GM19351 (cell line): ENCODE data around the gene WNT4.

ENCODE experiments used
- ATAC-seq: cut with Tn5 transposase; IDR thresholded peaks from one replicate; pipeline ENCODE4 v1.9.1; 2021; ENCODE audit warnings: mild to moderate bottlenecking, moderate library complexity; ENCODE audit not compliant: unreplicated experiment

Gene WNT4

DNA sequence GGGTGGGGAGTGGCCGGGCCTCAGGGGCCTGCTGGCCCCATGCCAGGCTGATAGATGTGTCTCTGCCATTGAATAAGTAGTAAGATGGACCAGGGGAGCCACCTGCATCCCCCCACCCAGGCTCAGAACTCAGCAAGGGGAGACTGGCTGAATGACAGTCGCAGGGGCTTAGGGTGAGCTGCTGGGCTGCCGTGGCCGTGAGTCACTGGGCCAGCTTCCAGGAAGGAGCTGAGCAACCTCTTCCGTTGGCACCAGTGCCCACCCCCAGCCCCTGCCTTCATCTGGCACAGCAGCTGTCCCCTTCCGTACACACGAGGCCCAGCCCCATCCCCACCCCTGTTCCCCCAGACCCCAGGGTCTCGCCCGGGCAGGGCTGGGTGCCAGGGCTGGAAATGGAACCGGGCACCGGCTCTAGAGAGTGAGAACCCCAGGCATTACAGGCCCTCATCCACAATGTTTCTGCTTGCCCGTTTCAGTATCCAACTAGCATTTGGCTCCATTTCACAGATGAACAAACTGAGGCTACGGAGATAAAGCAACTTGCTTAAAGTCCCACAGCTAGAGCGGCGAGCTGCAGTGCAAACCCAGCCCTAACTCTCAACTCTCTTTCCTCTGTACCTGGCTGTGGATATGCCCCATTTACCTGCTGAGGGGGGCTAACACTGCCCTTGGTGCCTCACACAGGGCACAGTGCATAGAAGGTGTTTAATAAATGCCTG is 10.2 kb downstream of the WNT4 start:
- ATAC-seq, result no peak

DNA sequence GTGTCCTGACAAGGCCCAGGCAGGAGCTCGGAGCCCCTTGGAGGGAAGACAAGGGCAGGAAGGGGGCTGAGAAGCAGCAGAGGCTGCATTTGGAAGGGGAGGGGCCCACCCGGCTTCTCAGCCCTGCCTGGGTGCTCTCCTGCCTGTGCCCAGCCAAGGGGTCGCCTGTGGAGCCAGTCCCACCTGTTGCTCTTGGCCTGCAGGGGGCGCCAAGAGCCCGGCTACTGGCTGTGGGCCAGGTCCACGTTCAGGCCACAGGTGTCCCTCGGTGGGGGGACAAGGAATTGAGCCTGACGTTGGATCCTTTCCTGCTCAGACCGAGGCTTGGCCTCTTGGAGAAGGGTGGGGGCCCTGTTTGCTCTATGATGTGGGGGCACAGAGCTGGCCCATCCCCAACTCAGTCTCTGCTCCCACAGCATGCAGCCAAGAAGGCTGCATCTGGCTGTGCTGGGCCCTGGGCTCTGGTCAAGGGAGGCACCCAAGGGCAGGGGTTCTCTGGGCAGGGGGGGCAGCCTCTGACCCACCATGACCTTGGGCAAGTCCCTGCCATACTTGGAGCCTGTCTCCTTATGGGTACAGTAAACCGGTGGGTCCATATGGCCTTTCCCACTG is 10.9 kb downstream of the WNT4 start:
- ATAC-seq, result no peak

DNA sequence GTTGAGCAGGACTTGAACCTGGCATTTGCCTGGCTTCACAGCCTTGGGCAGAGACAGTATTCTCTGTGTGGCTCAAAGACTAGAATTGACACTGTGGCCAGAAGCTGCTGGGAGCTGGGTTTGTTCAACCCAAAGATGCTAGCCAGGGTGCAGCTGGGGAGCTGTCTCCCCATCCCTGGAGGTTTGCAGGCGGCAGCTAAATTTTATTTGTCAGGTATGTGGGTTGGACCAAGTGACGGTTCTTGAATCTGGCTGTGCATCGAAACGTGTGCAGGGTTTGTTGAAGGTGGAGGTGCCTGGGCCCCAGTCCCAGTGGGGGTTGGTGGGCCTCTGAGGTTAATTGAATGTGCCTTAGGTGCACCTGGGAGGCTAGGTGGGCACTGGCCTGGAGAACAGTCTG is 11.8 kb downstream of the WNT4 start:
- no peak for ATAC-seq

DNA sequence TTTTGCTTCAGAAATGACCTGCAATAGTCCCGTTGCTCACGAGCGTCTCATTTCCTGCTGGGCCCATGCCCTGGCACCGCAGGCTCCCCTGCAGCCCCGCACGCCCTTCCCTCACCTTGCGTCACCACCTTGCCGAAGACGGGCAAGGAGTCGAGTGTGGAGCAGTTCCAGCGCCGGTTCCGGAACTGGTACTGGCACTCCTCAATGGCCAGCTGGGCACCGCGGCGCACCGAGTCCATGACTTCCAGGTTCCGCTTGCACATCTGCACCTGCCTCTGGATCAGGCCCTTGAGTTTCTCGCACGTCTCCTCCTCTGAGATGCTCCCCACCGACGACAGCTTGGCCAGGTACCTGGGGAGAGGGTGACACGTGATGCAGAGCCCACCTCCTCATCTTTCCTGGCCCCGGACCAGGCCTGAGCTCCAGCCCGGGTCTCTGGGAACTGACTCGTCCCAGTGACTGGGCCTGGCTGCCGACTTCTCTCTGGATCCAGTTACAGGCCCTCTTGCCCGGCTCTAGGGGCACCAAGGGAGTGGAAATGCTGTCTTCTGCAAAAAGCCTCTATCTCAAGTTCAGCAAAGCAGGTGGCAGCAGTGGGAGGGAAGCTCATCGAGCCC is 13.3 kb downstream of the WNT4 start:
- no peak for ATAC-seq

DNA sequence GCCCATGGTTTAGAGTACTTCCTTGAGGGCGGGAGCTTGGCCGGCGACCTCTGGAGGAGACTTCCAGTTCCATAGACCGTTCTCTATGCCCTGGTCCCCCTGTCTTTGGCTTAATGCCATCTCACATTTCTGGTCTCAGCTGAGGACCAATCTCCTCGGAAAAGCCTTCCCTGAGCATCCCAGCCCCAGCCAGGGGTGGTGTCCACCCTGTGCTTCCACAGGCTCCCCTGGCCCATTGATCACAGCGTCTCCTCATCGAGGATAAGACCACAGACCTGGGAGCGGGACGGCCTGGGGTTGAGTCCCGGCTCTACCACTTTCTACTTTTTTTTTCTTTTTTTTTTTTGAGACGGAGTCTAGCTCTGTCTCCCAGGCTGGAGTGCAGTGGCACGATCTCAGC is 14.5 kb downstream of the WNT4 start:
- ATAC-seq, result no peak

DNA sequence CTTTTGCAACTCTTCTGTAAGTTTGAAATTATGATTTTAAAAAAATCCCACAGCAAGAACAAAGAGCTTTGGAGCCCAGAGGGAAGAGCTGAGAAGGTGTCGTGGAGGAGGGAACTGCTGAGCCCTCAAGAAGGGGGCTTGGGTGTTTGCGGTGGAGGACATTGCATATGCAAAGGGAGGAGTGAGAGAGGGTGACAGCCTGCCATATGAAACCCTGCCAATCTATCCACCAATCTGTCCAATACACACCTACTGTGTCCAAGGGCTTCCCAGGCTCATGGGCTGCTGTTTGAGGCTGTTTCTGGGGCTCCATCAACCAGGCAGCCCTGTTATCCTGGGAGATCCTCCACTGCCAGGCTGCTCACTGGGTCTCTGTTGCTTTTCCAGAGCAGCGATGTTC is 15.2 kb downstream of the WNT4 start:
- ATAC-seq, result no peak

DNA sequence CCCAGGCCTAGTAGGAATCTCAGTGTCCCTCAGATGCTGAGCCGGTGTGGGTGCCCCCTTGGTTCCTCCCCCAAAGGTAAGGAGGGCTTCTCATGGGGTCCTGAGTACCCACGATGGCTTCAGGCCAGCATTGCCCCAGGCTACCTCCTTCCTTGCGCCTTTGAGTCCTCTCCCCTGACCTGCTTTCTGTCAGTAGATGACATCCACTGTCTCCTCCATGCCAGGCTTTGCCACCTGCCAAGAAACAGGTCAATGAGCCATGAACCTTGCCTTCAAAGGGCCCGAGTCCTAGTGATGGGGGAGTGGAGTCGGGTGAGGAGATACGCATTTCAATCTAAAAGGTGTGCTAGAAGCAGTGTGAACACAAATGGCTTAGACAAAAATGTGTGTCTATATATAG is 15.6 kb downstream of the WNT4 start:
- no peak for ATAC-seq

DNA sequence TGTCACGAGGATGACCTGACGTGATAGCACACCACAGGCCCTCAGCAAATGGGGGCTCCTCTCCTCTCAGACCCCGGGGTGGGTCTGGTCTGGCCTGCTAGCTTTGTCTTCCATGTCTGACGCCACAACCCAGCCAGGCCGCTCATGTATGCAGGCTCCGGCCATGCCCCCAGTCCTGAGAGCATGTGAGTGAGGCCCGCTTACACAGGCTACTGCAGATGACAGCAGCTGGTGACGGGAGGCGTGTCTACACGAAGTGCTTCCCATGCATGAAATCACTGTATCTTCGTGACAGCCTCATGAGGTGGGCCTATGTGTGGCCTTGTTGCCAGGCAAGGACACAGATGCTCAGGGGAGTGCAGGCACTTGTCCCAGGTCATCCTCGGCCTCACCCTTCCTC is 16.4 kb downstream of the WNT4 start:
- ATAC-seq, result no peak

DNA sequence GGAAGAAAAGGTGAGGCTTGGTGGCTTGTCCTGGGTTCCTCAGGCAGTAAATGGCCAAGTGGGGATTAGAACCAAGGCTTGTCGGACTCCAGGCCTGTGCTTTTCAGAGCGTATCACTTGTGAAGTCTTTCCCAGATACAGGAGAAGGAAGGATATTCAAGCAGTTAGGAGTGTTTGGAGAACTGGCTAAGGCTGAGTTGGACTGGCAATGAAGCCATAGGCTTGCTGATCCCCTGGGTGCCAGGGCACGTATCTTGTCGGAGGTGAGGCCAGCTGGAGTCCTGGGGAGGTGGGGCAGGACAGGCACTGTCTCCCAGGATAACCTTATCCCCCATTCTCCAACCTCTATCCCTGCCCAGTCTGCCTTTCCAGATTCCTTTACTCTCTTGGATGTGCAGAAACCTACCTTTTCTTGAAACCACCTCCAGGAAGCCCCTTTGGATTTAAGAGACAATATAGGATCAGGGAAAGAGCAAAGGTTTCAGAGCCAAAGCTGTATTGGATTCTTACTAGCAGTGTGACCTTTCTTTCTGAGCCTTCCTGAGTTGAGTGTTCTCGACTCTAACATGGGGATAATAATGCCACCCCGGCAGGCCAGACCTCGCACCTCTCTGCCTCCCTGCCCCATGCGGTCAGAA is 18.2 kb downstream of the WNT4 start:
- ATAC-seq, result no peak

DNA sequence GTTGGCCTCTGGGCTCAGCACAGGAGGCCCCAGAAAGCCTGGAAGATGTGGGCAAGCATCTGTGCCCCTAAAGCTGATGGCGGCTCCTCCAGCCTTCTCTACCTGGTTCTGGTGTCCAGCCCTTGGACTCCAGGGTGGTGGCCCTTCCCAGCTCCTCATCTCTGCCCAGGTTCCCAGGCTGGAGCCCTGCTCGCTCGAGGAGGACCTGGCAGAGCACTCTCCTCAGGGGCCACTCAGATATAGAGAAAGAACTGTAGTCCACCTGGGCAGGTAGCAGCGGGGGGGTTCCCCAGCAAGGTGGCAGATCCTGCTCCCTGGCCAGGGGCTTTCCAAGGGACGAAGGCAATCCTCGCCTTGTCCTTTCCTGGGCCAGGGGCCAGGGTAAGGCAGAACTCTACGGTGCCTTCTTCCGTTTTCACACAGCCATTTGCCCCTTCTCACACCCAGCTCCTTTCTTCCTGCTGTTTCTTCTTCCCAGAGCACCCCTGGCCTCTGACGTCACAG is 18.9 kb downstream of the WNT4 start:
- ATAC-seq, result no peak

DNA sequence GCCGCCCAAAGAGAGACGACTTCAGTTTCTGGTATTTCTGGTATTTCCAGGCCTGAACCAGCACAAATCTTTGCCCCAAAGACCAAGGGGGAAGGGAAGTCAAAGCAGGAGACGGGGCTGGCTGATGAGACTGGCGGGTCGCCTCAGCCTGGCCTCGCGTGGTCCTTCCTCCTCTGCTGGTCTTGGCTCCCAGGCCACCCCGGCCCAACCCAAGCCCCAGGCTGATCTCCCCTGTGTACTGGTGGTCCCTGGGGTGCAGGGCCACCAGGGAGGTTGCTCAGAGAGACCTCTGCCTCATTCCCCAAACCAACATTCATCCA is 19.9 kb downstream of the WNT4 start:
- no peak for ATAC-seq

DNA sequence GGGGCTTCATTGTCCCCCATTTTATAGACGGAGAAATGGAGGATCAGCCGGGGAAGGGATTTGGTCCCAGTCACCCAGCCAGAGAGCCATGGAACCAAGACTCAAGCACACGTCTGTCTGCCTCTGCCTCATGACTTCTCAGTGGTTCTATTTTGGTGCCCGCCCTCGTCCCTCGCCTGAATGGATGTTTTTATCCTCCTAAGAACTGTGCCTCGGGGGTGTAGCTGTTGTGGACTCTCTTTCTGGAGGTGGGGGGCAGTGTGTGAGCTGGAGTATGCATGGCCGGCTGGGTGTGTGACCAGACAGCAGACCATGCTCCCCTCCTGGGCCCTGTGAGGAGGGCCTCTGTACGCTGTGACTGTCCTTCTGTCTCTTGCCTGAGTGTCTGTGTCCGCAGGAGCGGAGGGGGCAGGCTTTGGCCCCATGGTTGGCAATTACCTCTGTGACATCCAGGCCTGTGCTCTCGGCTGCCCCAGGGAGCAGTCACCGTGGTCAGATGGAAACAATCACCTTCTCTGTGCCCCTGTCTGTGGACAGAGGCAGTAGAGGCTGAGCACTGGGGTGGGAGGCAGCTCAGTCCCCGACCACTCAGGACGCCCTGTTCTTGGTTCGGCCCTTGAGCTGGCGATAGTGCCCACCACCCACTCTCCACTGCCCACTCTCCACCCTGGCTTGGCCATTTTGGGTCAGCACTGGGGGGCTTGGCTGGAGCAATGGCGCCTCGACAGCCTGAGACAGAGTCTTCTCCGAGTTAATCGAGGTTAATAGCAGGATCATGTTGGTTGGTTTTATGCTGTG is 20.4 kb downstream of the WNT4 start:
- ATAC-seq, result no peak

DNA sequence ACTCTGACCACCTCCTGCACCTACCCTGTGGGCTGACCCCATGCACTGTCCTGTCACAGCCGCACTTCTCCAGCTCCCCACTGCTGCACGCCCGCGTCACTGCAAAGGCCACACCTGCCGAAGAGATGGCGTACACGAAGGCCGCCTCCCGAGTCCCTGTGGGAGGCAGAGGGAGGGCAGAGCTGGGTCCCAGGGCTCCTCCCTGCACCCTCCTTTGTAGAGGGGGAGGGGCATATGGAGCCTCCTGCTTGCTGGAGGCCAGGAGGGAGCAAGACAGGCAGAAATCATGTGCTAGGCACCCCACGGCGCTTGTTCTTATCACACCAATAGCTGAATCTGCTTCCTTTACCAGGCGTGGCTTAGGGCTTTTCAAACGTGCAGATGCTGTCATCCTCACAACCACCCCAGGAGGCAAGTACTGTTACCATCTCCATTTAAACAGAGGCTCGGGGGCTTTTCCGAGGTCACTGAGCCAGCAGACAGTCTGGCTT is 21.4 kb downstream of the WNT4 start:
- no peak for ATAC-seq

DNA sequence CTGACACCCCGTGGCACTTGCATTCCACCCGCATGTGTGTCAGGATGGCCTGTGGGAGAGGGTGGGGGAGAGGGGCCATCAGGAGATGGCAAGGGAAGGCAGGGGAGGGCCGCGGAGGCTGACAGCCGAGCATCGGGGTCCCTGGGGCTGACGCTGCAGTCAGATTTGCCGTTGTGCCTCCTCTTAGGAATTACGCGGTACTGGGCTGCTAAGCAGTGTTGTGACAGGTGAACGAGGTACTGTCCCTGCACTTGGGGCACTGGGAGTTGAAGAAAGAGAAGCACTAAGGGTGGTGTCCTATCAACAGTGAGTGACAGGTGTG is 22.5 kb downstream of the WNT4 start:
- no peak for ATAC-seq

DNA sequence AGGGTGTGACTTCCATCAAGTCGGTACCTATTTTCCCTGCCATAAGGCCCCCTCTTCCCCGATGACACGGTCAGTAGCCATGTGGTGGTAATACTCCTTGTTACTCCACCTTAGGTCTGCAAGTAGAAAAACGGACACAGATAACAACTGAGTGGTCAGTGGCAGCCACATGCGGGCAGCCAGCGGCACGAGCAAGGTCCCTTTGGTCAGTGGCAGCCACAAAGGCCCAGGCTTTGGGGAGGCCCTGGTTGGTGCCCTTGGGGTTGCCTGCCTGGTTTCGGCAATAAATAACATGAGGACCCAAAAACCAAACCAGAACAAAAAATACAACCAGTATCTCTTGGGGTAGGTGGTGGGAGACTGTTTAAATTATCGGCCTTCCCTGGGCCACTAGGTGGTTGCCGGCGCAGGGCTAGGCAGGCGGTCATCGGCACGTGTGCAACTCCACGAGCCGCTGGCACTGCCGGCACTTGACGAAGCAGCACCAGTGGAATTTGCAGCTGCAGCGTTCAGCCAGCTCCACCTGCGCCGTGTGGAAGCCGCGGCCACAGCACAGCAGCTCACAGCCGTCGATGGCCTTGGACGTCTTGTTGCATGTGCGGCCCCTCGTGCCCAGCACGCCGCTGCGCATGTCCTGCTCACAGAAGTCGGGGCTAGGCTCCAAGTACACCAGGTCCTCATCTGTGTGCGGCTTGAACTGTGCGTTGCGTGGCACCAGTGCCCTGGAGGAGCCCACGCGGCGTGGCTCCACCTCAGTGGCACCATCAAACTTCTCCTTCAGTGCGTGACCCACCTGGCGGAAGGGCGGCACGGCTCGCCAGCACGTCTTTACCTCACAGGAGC is 23.1 kb downstream of the WNT4 start:
- no peak for ATAC-seq

DNA sequence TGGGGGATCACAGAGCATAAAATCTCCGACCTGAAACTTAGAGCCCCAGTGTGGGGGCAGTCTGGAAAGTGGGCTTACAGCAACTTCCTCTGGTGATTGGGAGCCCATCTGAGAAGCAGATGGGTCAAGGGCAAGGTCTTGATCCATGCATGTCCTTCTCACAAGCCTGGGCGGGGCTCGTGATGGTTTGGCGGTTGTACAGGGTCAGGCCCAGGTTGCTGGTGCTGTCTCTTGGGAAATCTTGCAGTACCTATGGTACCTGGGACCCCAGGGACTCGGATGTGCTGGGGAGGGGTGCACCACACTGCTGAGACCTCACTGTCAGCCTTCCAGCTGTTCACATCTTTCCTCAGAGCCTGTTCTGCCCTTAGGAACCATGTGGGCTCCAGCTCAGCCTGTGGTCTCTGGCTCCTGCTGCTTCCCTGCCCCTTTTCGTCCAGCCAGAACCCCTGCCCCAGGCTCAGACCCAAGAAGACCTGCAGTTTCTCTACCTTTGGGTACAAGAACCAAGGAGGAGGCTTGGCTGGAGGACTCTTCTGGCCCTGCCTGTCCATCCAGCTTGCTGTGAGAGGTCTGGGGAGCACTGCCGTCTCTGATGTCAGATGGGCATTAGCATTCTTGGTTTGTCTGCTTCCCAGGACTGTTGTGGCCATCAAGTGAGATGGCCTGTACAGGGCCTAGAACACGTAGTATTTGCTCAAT is 24.5 kb downstream of the WNT4 start:
- no peak for ATAC-seq

DNA sequence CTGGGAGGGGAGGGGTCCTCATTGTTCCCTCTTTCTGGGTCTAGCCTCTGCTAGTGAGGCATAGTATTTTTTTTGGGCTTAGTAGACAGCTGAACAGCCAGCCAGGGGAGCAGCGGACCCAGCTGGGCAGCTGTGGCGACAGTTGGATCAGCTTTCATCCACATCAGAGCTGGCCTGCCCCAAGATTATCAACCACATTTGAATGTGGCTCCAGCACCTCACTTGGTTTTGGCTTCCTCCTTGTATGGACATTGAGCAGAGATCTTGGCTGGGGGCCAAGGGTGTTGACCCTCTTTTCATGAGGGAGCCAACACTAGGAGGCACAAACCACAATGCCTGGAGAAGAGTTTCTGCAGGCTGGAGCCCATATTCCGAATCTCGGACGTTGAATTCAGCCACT is 25.0 kb downstream of the WNT4 start:
- no peak for ATAC-seq

DNA sequence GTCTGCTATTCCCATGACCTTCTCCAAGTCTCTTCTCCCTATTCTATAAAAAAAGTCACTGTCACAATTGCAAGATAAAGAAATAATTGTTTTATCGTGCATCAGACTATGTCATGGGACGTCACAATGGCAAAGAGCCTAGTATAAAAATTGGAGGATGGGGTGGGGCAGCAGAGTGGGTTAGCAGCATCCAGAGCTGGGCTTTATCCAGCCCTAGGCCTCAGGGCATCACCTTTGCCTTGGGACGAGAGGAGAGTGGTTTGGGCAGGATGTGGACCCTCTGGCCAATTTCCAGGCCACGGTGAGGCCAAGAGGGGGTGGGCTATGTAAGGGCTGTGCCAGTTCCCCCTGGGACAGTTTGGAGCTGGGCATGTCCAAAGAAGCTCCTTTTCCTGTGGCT is 25.7 kb downstream of the WNT4 start:
- no peak for ATAC-seq

DNA sequence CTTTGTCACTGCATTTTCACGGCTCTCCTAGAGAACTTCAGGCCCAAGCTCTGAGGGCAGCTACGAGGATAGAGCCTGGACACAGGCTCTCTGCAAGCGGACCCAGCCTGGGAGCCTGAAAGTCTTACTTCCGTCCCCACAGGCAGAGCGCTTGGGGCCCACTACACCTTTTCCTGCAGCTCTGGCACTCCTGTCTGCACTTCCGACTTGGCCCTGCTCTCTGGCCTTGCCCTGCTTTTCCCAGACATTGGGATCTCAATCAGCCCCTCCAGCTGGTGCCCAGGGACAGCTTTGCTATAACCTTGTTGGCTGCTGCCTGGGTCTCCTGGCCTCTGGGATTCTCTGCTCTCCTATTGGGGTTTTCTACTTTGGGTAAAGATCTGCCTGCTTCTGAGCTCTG is 27.6 kb downstream of the WNT4 start:
- no peak for ATAC-seq
